ENCODE results near the gene ZMIZ1. TPM values are rescaled to one million over a fixed set of nuclear protein-coding genes. Genes with fewer than 3 reads are reported as not detected.

The ZMIZ1 gene
- total and polyA plus RNA-seq, 4 donors: 18.3 to 80.2 (median 42.6) TPM

- DNase-seq (no peak), ATAC-seq (ENCODE audit: insufficient read depth, low FRiP score) (no peak)
- WGBS, 2 donors: 74 to 83% methylated on average over 10 of the region's 10 CpGs
- H3K36me3 ChIP-seq (ENCODE audit: control insufficient read depth in 4 of 4, insufficient read depth in 4 of 4, low read length in 4 of 4): peaks cover 0 to 2% (median under 1%) of the 10 kb centered on the region in 4 donors
- no peak for TF ChIP-seq CTCF (IDR thresholded peaks at IDR 0.05; ENCODE audit: control extremely low read depth, extremely low read depth)
- H3K9me3 ChIP-seq (ENCODE audit: control insufficient read depth in 4 of 4, insufficient read depth in 3 of 4, low read length in 3 of 4): no peaks in the 10 kb centered on the region
- H3K27me3 ChIP-seq (ENCODE audit: control insufficient read depth in 3 of 3, insufficient read depth in 3 of 3, low read length in 2 of 3): no peaks in the 10 kb centered on the region
- no peak overlapping the region for H3K4me3 ChIP-seq
- H3K27ac ChIP-seq (ENCODE audit: low read depth in 1 of 2, low read length in 1 of 2): peak overlapping the region in 1 of 2 donors; percentile 38
- H3K4me1 ChIP-seq (ENCODE audit: control insufficient read depth in 5 of 5, insufficient read depth in 5 of 5, low read length in 5 of 5): peaks cover 33 to 87% (median 59%) of the 10 kb centered on the region in 5 donors
- no peak overlapping the region for H3K9ac ChIP-seq (ENCODE audit: insufficient read depth in 1 of 2, low read length in 2 of 2)
These were observed 8.9 kb downstream of the ZMIZ1 start for GRCh38 chr10:79077488-79078173.

GRCh38 chr10:79078367-79079053 is 9.7 kb downstream of the ZMIZ1 start:
- peak overlapping the region; percentile 66 to 76 for H3K27ac ChIP-seq (ENCODE audit: low read depth in 1 of 2, low read length in 1 of 2)
- H3K9ac ChIP-seq (ENCODE audit: insufficient read depth in 1 of 2, low read length in 2 of 2): no peak overlapping the region
- DNase-seq: no peak
- no peak for TF ChIP-seq CTCF (IDR thresholded peaks at IDR 0.05; ENCODE audit: control extremely low read depth, extremely low read depth)
- peaks cover 0 to 2% (median 1%) of the 10 kb centered on the region in 4 donors for H3K36me3 ChIP-seq (ENCODE audit: control insufficient read depth in 4 of 4, insufficient read depth in 4 of 4, low read length in 4 of 4)
- peaks cover 31 to 87% (median 53%) of the 10 kb centered on the region in 5 donors for H3K4me1 ChIP-seq (ENCODE audit: control insufficient read depth in 5 of 5, insufficient read depth in 5 of 5, low read length in 5 of 5)
- H3K9me3 ChIP-seq (ENCODE audit: control insufficient read depth in 4 of 4, insufficient read depth in 3 of 4, low read length in 3 of 4): no peaks in the 10 kb centered on the region
- ATAC-seq (ENCODE audit: insufficient read depth, low FRiP score): no peak
- no peak overlapping the region for H3K4me3 ChIP-seq
- H3K27me3 ChIP-seq (ENCODE audit: control insufficient read depth in 3 of 3, insufficient read depth in 3 of 3, low read length in 2 of 3): no peaks in the 10 kb centered on the region
- WGBS, 2 donors: 74 to 79% methylated on average over 8 of the region's 8 CpGs

GRCh38 chr10:79079054-79079397 is 10.3 kb downstream of the ZMIZ1 start:
- Histone ChIP-seq H3K9ac (ENCODE audit: insufficient read depth in 1 of 2, low read length in 2 of 2) (no peak overlapping the region), H3K4me3 (no peak overlapping the region), H3K27ac (ENCODE audit: low read depth in 1 of 2, low read length in 1 of 2) (peak overlapping the region; percentile 66 to 76), H3K27me3 (ENCODE audit: control insufficient read depth in 3 of 3, insufficient read depth in 3 of 3, low read length in 2 of 3) (no peaks in the 10 kb centered on the region), H3K36me3 (ENCODE audit: control insufficient read depth in 4 of 4, insufficient read depth in 4 of 4, low read length in 4 of 4) (peaks cover 0 to 2% (median 1%) of the 10 kb centered on the region in 4 donors), H3K4me1 (ENCODE audit: control insufficient read depth in 5 of 5, insufficient read depth in 5 of 5, low read length in 5 of 5) (peaks cover 31 to 87% (median 52%) of the 10 kb centered on the region in 5 donors), H3K9me3 (ENCODE audit: control insufficient read depth in 4 of 4, insufficient read depth in 3 of 4, low read length in 3 of 4) (no peaks in the 10 kb centered on the region)
- no peak for DNase-seq
- no peak for TF ChIP-seq CTCF (IDR thresholded peaks at IDR 0.05; ENCODE audit: control extremely low read depth, extremely low read depth)
- WGBS, 2 donors: 41 to 66% methylated on average over 1 of the region's 1 CpG
- no peak for ATAC-seq (ENCODE audit: insufficient read depth, low FRiP score)

Data from lung (tissue), 12 donors.